Stimulated activated CD8-positive, alpha-beta memory T cell treated with anti-CD3 and anti-CD28 coated beads, Interleukin-2, amount 100 ng/mL, for 1 hour (primary cell): Measurements from ENCODE around the gene MC1R.
"Not testable (repeated sequence)": the region's sequence is repeated elsewhere in the genome, so short reads cannot be mapped to it uniquely, and the experiment has no call there.

ENCODE experiments used
- DNase-seq, 2 donors: peaks; one replicate each; pipeline ENCODE4 v3.0.0-alpha.2; 2020; ENCODE audit warnings: low read depth in 2 of 2

MC1R gene

DNA sequence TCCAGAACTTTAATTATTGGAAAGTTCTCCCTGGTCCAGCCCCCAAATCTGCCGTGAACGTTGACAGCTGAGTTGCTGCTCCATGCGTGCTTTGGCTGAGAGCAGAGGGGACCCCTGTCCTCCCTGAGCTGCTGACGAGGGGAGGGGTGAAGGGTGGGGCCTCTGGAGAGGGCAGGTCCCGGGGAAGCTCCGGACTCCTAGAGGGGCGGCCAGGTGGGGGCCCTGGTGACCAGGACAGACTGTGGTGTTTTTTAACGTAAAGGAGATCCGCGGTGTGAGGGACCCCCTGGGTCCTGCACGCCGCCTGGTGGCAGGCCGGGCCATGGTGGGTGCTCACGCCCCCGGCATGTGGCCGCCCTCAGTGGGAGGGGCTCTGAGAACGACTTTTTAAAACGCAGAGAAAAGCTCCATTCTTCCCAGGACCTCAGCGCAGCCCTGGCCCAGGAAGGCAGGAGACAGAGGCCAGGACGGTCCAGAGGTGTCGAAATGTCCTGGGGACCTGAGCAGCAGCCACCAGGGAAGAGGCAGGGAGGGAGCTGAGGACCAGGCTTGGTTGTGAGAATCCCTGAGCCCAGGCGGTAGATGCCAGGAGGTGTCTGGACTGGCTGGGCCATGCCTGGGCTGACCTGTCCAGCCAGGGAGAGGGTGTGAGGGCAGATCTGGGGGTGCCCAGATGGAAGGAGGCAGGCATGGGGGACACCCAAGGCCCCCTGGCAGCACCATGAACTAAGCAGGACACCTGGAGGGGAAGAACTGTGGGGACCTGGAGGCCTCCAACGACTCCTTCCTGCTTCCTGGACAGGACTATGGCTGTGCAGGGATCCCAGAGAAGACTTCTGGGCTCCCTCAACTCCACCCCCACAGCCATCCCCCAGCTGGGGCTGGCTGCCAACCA lies at the start of gene MC1R:
Gene MC1R, plus strand, starts transcription at position 410 of the 895 bp plus-strand sequence. Its CDS starts 397 bp downstream, at position 807.
- no peak for DNase-seq

- DNase-seq: no peak
These were observed 48.8 kb upstream of the MC1R start for GRCh38 chr16:89869911-89870310.

- no peak for DNase-seq
These were observed 48.2 kb upstream of the MC1R start for GRCh38 chr16:89870440-89870839.

- no peak for DNase-seq
These were observed 46.8 kb upstream of the MC1R start for GRCh38 chr16:89871895-89872294.

GRCh38 chr16:89873109-89873971 lies 45.3 kb upstream of the MC1R start, which contains the start of gene TCF25:
Gene TCF25 (plus strand): TSS chr16:89873592. CDS start chr16:89873668, 76 bp downstream.
- peak; percentile 76 to 83 for DNase-seq

- DNase-seq: peak; percentile 87 to 91
These were observed 44.5 kb upstream of the MC1R start for GRCh38 chr16:89873972-89874689.

GRCh38 chr16:89879123-89879522 lies 39.5 kb upstream of the MC1R start:
- DNase-seq: not testable (repeated sequence)

DNA sequence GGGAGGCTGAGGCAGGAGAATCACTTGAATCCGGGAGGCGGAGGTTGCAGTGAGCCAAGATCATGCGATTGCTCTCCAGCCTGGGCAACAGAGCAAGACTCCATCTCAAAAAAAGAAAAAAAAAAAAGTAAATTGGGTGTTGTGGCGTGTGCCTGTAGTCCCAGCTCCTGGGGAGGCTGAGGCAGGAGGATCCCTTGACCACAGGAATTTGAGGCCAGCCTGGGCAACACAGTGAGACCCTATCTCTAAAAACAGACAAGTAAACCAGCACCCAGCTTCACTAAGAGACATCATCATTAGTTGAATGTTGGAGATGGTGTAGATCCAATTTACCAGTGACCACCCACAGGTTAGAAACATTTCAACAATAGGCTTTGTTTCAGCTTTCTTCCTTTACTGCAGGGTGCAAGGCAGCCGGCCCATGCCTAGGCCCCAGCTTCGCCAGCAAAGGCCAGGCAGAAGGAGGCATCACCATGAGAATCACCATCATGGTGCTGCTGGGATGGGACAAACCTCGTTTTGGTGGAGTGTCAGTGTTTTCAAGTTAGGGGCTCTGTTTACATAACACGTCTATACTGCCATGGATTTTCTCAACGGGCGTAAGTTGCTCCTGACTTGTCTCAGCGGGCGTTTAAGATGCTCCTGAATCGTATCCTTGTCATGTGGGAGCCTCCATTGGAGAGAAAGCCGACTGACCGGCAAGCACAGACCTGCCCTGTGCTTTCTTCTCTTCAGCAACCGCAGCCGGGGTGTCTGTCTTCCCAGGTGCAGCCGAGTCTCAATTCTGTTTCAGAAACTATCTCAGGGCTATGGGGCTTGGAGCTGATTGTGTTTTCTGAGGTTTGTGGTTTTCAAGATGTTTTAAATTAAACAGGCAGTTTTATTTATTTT lies 37.9 kb upstream of the MC1R start:
- DNase-seq: no peak

DNA sequence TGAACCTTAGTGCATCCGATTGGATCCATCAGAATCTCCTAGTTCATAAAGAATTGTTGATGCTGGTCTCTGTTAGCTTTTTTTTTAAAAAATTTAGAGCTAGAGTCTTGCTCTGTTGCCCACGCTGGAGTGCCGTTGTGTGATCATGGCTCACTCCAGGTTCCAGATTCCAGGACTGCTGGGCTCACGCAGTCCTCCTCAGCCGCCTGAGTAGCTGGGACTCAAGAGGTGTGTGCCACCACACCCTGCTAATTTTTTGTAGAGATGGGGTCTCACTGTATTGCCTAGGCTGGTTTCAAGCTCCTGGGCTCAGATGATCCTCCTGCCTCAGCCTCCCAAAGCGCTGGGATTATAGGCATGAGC lies 37.3 kb upstream of the MC1R start:
- DNase-seq: no peak

DNA sequence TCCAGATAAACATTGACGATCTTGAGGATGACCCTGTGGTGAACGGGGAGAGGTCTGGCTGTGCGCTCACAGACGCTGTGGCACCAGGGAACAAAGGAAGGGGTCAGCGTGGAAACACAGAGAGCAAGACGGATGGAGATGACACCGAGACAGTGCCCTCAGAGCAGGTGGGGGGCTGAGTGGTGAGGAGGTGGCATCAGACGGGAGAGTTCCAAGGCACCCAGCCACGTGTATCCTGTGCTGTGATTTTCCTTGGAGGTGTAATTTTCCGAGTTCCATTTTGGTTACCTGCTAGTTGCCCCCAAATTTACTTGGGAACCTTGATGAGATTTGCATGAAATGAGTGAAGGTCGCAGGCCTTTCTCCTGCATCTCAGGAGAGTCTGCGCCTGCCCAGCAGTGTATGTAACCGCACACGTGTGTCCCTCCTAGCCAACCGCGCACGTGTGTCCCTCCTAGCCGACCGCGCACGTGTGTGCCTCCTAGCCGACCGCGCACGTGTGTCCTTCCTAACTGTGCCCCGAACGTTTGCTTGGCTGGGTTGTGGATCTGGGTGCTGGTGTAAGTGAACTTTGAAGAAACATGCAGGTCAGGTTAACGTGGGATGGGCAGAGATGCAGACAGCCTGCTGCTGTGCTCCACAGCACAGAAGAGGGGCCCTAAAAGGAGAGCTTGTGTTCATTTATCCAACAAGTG lies 35.2 kb upstream of the MC1R start:
- no peak for DNase-seq

GRCh38 chr16:89884041-89884421 lies 34.6 kb upstream of the MC1R start:
- DNase-seq: no peak

- no peak for DNase-seq
These were observed 31.4 kb upstream of the MC1R start for GRCh38 chr16:89887243-89887642.

DNA sequence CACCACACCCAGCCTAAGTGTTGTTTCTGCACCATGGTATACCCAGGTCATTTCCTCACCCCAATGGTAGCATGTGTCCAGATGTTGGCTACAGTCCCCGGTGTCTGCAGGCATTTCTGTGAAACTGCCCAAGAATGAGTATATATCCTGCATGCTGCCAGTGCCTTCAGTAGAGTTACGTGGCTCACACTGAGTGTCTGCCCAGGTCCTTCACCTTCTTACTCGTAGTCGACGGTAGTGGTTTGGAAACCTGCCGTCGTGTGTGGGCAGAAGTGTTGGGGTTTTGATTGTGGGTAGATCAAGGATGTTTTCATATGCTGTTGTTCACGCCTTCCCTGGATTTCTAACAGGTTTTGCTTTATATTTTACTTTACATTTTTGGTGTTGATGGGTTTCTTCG lies 28.5 kb upstream of the MC1R start:
- no peak for DNase-seq

DNA sequence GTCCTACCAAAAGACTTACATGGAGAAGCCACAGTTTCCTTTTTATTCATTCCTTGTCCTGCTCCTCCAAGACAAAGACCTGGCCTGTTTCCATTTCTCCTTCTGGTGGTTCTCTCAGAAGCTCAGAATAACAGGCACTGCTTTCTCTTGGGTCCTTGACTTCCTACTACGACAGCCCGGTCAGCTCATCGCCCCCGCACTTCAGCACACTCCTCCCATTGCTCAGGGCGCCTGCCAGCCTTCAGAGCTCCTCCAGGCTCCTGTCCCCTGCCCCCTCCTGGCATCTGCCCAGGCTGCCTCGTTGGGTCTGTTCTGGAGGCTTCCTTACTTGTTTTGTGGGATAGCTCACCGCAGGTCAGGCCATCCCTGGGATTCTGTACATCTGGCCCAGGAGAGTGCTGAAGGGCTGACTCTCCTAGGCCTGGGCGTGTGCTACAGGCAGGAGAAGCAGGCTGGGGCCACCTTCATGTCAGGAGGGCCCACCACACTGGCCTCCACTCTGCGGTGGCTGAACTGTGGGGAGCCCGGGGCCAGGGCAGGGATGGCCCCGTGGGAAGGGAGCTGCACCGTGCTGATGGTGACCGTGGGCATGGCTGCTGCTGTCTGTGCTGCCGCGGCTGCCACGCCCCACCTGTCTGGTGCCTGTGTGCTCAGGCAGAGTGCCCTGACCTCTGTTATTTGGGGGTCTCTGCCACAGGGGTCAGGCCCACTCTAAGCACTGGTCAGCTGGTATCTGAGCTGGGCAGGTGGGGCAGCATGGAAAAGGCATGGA lies 27.6 kb upstream of the MC1R start:
- DNase-seq: no peak

DNA sequence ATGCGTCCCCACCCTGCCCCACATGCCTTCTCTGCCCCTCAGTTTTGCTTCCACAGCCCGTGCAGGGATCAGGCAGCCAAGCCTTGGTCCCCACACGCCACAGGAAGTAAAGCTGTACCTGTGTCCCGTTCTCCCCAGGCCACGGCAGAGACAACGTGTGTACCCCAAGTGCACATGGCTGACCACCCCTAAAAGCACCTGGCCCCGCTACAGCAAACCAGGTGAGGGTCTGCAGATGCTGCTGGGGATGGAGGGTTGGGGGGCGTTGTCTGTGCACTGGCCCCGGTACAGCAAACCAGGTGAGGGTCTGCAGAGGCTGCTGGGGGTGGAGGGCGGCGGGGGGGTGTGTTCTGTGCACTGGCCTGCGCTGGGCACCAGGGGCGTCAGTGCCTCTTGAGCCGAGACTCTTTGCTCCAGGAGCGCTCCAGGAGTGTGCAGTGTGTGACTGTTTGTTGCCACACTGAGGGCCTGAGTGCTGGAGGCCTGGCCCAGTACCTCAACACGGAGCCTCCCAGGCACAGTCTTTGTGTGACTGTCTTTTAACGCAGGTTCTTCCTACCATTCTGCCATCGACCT lies 26.5 kb upstream of the MC1R start:
- DNase-seq: no peak

DNA sequence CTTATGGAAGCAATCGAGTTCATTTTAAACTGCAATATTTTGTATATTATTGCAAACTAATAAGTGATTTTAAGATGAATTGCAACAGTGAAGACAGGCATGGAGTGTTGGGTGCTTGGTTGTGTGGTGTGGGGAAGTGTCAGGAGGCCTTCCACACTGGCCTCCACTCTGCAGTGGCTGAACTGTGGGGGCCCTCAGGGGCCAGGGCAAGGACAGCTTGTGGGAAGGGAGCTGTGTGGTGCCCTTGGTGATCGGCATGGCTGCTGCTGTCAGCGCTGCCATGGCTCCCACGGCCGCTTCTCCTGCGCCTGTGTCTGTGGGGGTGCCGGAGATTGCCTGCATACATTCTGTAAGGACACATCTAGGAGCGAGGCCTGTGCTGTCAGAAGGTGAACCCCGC lies 26.0 kb upstream of the MC1R start:
- DNase-seq: no peak

DNA sequence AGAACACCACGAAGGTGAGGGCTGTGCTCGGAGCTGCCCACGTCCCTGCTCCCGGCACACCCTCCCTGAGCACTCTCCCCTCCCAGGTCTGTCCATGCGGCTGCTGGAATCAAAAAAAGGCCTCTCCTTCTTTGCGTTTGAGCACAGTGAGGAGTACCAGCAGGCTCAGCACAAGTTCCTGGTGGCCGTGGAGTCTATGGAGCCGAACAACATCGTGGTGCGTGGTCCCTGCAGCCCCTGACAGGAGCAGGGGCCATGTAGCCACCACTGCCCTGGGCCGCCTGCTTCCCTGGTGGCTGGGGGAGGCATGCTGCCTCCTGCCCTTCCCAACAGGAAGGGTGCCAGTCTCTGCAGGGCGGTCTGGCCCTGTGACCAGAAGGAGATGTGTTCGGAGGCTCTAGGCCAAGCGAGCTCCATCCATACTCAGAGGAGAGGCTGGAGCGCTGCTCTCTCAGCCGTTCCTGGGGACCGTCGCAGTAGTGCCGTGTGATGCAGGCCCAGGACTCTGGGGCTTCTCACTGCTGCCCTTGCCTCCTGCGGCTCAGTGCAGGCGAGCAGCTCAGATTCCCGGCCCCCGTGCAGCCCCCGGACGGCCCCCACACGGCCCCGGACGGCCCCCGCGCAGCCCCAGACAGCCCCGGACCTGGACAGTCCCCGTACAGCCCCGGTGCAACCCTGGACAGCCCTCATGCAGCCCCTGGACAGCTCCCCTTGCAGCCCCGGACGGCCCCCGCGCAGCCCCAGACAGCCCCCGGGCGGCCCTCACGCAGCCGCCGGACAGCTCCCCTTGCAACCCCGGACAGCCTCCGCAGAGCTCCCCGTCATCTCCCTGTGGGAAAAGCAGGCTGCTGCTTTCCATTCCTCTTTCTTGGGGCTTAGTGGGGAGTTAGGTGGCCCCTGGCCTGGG lies 24.8 kb upstream of the MC1R start:
- no peak for DNase-seq
